Activated CD8-positive, alpha-beta memory T cell treated with anti-CD3 and anti-CD28 coated beads, Interleukin-2, amount 50 U/mL, for 4 hours (primary cell): ENCODE results near the gene RRAGB.
"Not testable (repeated sequence)": the region's sequence is repeated elsewhere in the genome, so short reads cannot be mapped to it uniquely, and the experiment has no call there.

Source experiments
- DNase-seq: peaks from one replicate; pipeline ENCODE4 v3.0.0-alpha.2; 2020

The RRAGB gene

GRCh38 chrX:55774419-55774818 lies 56.9 kb downstream of the RRAGB start:
- DNase-seq, result not testable (repeated sequence)

GRCh38 chrX:55777596-55777995 lies 60.0 kb downstream of the RRAGB start:
- DNase-seq, result no peak

GRCh38 chrX:55778322-55778721 lies 60.8 kb downstream of the RRAGB start:
- DNase-seq, result no peak

DNA sequence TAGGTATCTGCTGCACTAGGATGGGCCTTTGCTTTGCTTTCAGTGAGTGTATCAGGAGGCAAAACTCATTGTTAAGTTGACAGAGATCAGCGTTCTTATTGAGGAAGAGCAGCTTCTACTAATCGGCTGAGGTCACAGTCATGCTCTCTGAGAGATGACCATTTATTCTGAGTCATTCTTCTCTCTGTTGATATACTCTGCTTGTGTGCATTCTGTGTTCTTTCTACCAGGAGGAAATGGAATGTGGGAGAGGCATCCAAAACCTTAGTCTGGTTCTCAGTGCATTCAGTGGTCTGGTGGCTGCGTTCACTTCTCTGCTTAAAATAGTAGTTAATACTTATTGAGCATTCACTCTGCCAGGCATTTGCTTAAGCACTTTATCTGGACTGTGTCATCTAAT lies 66.2 kb downstream of the RRAGB start:
- DNase-seq, result no peak

GRCh38 chrX:55787063-55787462 lies 69.5 kb downstream of the RRAGB start:
- no peak for DNase-seq

- DNase-seq, result no peak
Observed at GRCh38 chrX:55787727-55788126, 70.2 kb downstream of the RRAGB start.

- DNase-seq, result no peak
Observed at GRCh38 chrX:55794405-55794804, 76.9 kb downstream of the RRAGB start.

DNA sequence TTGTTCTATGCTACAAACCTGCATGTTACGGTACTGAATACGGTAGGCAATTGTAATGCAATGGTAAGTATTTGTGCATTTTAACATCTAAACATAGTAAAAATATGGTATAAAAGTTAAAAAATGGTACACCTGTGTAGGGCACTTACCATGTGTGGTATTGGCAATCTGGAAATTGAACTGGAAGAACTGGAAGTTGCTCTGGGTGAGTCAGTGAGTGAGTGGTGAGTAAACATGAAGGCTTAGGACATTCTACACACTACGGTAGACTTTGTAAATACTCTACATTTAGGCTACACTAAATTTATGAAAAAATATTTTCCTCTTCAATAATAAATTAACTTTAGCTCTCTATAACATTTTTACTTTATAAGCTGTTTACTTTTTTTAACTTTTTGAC lies 78.9 kb downstream of the RRAGB start:
- no peak for DNase-seq

- DNase-seq, result no peak
Observed at GRCh38 chrX:55801811-55802210, 84.3 kb downstream of the RRAGB start.
